GM12892 (cell line): ENCODE data around the gene HBB.

Source experiments
- DNase-seq: peaks from one replicate; pipeline ENCODE4 v3.0.0; 2011; ENCODE audit not compliant: insufficient read length
- FAIRE-seq: peaks from 2 replicates; lab custom pipeline; 2011; peaks lifted over from hg19 to GRCh38; lab: Jason Lieb, UNC
- POLR2A ChIP-seq: IDR thresholded peaks from 2 replicates; pipeline ENCODE4 v1.6.1; 2011; ENCODE audit warnings: low read depth, low read length, control low read depth
- POLR2AphosphoS5 ChIP-seq: IDR thresholded peaks from 2 replicates; pipeline ENCODE4 v1.6.1; 2011; ENCODE audit warnings: low read depth, low read length, control low read depth
- TAF1 ChIP-seq: IDR thresholded peaks from 2 replicates; pipeline ENCODE4 v1.6.1; 2011; ENCODE audit warnings: low read depth, mild to moderate bottlenecking, control low read depth, low read length, borderline replicate concordance

HBB gene

DNA sequence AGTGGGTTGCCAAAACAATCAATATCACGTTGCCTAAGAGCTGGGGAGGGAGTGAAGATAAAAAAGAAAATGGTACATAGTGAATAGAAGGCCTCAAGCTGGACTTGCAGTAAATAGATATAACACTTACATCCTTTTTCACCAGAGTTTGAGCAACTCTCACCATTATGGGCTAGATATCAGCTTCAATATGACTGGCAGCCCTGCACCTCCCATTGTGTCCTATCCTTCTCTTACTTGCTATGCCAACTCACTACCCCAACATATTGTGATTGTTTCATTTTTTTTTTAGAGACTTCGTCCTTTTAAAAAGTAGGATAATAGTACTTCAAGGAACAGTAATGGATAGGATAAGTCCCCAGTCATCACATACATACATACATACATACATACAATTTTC lies 15.3 kb upstream of the HBB start:
- DNase-seq (no peak), FAIRE-seq (no peak)
- TF ChIP-seq TAF1 = no peak
- TF ChIP-seq POLR2AphosphoS5 = no peak
- no peak for TF ChIP-seq POLR2A

- TF ChIP-seq TAF1 (no peak), POLR2AphosphoS5 (no peak), POLR2A (no peak)
- DNase-seq (no peak), FAIRE-seq (no peak)
Observed at GRCh38 chr11:5241458-5241857, 14.6 kb upstream of the HBB start.

DNA sequence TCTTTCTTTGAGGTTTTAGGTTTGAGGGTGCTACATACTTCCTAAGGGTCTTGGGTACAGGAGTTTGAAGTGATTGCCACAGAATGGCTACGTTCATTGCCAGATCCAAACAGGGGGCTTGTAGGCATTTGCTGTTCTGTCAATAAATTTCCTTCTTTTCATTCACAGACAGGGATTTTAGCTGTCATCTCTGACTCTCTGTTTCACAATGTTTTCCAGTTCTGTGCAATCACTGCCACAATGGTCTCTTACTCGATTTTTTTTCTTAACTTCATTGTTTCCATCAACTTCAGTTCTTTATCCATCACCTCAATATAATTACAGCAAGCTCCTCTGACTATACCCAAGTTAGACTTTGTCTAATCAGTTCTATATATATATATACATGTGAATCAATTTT lies 13.6 kb upstream of the HBB start:
- DNase-seq (no peak), FAIRE-seq (peak; percentile 30)
- TF ChIP-seq POLR2A = no peak
- no peak for TF ChIP-seq TAF1
- TF ChIP-seq POLR2AphosphoS5 = no peak

DNA sequence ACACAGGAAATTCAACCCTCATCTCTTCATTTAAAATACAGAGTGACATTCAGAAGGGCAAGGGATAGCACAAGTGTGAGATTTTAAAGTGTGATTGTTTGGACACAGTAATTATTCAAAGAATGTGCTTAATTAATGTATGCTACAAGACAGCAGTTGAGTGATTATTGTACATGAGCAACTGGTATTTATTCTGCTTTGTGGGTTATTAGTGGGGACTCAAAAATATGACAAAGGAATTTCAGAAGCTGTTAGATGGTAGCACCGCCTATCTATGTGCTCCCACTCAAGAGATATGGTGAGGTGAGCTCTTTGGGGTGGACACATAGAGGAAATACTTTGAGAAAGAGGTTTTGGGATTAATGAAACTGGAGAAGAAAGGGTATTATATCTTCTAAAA lies 13.2 kb upstream of the HBB start:
- TF ChIP-seq POLR2AphosphoS5 (no peak), POLR2A (no peak), TAF1 (no peak)
- FAIRE-seq (no peak), DNase-seq (no peak)

- no peak for DNase-seq
- no peak for FAIRE-seq
- TF ChIP-seq TAF1 (no peak), POLR2AphosphoS5 (no peak), POLR2A (no peak)
Observed at GRCh38 chr11:5239046-5239445, 12.2 kb upstream of the HBB start.

- TF ChIP-seq POLR2A (no peak), POLR2AphosphoS5 (no peak), TAF1 (no peak)
- FAIRE-seq (no peak), DNase-seq (no peak)
Observed at GRCh38 chr11:5238486-5238885, 11.6 kb upstream of the HBB start.

DNA sequence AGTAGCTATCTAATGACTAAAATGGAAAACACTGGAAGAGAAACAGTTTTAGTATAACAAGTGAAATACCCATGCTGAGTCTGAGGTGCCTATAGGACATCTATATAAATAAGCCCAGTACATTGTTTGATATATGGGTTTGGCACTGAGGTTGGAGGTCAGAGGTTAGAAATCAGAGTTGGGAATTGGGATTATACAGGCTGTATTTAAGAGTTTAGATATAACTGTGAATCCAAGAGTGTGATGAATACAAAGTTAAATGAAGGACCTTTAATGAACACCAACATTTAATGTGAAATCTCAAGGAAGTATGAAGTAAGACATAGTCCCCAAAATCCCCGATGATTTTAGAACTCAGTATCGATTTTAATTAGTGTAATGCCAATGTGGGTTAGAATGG lies 10.5 kb upstream of the HBB start:
- TF ChIP-seq POLR2AphosphoS5 (no peak), POLR2A (no peak)
- no peak for DNase-seq
- FAIRE-seq = no peak

DNA sequence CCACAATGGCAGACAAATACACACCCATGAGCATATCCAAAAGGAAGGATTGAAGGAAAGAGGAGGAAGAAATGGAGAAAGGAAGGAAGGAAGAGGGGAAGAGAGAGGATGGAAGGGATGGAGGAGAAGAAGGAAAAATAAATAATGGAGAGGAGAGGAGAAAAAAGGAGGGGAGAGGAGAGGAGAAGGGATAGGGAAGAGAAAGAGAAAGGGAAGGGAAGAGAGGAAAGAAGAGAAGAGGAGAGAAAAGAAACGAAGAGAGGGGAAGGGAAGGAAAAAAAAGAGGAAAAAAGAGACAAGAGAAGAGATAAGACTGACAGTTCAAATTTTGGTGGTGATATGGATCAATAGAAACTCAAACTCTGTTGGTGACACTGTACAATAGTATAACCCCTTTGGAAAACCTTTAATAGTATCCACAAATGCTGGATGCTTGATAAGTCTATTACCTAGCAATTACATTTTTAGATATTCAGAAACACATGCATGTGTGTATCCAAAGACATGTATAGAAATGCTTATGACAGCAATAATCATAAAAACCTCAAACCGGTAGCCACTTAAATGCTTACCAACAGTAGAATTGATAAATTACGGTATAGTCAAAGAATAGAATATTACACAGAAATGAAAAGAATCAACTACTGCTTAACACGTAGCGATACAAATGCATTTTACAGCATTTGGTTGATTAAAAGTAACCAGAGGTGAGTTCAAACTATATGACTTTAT lies 8.7 kb upstream of the HBB start:
- FAIRE-seq (no peak), DNase-seq (no peak)
- TF ChIP-seq POLR2A = no peak
- TF ChIP-seq POLR2AphosphoS5 = no peak
- TF ChIP-seq TAF1 = no peak

DNA sequence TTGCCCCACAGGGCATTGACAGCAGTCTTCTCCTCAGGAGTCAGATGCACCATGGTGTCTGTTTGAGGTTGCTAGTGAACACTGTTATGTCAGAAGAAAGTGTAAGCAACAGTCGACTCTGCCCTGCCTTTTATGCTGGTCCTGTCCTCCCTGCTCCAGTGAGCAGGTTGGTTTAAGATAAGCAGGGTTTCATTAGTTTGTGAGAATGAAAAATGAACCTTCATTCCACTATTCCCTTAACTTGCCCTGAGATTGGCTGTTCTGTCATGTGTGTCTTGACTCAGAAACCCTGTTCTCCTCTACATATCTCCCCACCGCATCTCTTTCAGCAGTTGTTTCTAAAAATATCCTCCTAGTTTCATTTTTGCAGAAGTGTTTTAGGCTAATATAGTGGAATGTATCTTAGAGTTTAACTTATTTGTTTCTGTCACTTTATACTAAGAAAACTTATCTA lies 7.5 kb upstream of the HBB start, which contains the start of gene HBD:
Gene HBD (minus strand): TSS at position 103 of the 454 bp plus-strand sequence. CDS start 50 bp downstream, at position 53.
- FAIRE-seq = peak; percentile 70
- no peak for TF ChIP-seq TAF1
- no peak for TF ChIP-seq POLR2A
- TF ChIP-seq POLR2AphosphoS5 = no peak
- no peak for DNase-seq

GRCh38 chr11:5233307-5233706 lies 6.4 kb upstream of the HBB start:
- FAIRE-seq = no peak

GRCh38 chr11:5232821-5233220 lies 6.0 kb upstream of the HBB start:
- no peak for DNase-seq
- TF ChIP-seq POLR2A (no peak), POLR2AphosphoS5 (no peak), TAF1 (no peak)
- peak; percentile 62 for FAIRE-seq

More at GRCh38 chr11:5233307-5233706, 6.4 kb upstream of the HBB start:
- no peak for DNase-seq
- TF ChIP-seq TAF1 (no peak), POLR2A (no peak), POLR2AphosphoS5 (no peak)

DNA sequence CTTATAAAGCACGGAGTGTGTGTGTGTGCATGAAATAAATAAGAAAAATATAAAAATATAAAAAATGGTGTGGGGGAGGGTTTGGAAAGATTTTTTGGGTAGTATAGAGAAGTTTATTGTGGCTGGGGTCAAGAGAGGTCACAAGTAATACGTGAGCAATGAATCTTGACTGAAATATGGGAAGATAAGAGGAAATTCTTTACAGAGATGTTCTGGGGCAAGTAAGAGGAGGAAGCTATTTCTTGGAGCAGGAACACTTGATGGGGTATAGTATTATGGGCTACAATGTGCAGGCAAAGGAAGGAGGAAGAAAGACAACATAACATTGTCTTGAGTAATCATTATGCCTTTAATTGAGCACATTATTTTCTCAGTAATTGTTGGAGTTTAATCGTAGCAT lies 5.3 kb upstream of the HBB start:
- FAIRE-seq (no peak), DNase-seq (no peak)
- TF ChIP-seq POLR2AphosphoS5 (no peak), TAF1 (no peak), POLR2A (no peak)

- TF ChIP-seq POLR2AphosphoS5 (no peak), TAF1 (no peak), POLR2A (no peak)
- DNase-seq (no peak), FAIRE-seq (no peak)
Observed at GRCh38 chr11:5231111-5231510, 4.2 kb upstream of the HBB start.

GRCh38 chr11:5230266-5230665 lies 3.4 kb upstream of the HBB start:
- TF ChIP-seq POLR2AphosphoS5 = no peak
- FAIRE-seq (no peak), DNase-seq (no peak)
